K562 (cell line): ENCODE data around the gene RASSF3. TPM values are rescaled to one million over a fixed set of nuclear protein-coding genes. Genes with fewer than 3 reads are reported as not detected.

ENCODE experiments used
- ATAC-seq: fragments of 200-7000 bp; cut with Tn5 transposase; 3 replicates; pipeline ENCODE4 v1.9.1; 2020; ENCODE audit warnings: moderate library complexity
- BruUV-seq: library from RNA; stranded (reverse); fragments of 400-500 nt; replicated peaks from 2 replicates; lab custom pipeline; 2021; lab: Mats Ljungman, UMichigan
- CTCF ChIA-PET: fragments of 300-600 bp; formaldehyde crosslinking; extraction: SDS; loops from one replicate; lab custom pipeline; 2021; ENCODE audit warnings: low intra/inter-chr PET ratio; lab: Yijun Ruan, JAX
- POLR2A ChIA-PET: fragments of 300-600, 350-650 bp; sonication (Branson Sonifier 250); formaldehyde crosslinking; extraction: SDS; loops from one replicate; lab custom pipeline; 2021; ENCODE audit warnings: antibody characterized with exemption, inconsistent platforms; lab: Yijun Ruan, JAX
- DNase-seq, 4 experiments: peaks; one replicate each; pipeline versions ENCODE4 v3.0.0 to v3.0.0-alpha.2; 2011 to 2018; ENCODE audit warnings: low spot score in 3 of 4, mixed read lengths in 3 of 4; ENCODE audit errors: extremely low read depth in 1 of 4
- FAIRE-seq: peaks from 2 replicates; lab custom pipeline; 2011; peaks lifted over from hg19 to GRCh38; lab: Jason Lieb, UNC
- H2AFZ ChIP-seq: 2 replicates; pipeline ENCODE4 v1.6.0; 2011; ENCODE audit warnings: low read depth, low read length, control low read depth, inconsistent platforms
- H3K27ac ChIP-seq: fragments of 200-600 bp; 3 replicates; pipeline ENCODE4 v1.8.0; 2011; ENCODE audit warnings: low read depth, mild to moderate bottlenecking, control low read depth, inconsistent platforms, low read length, moderate library complexity, mixed read lengths; ENCODE audit errors: extremely low read depth
- H3K27me3 ChIP-seq, 2 experiments: fragments of 300-600 bp in 1 of 2; 2 replicates in 1 of 2; 3 replicates in 1 of 2; pipeline versions ENCODE4 v1.6.0 to v1.8.0; 2011; ENCODE audit warnings: inconsistent platforms in 2 of 2, low read length in 2 of 2, mild to moderate bottlenecking in 1 of 2, mixed read lengths in 1 of 2, moderate library complexity in 1 of 2; ENCODE audit not compliant: control insufficient read depth in 2 of 2, insufficient read depth in 2 of 2
- H3K36me3 ChIP-seq: fragments of 300-600 bp; 3 replicates; pipeline ENCODE4 v1.8.0; 2011; ENCODE audit warnings: mild to moderate bottlenecking, low read length, inconsistent platforms; ENCODE audit not compliant: control insufficient read depth, insufficient read depth
- H3K4me1 ChIP-seq, 2 experiments: fragments of 200-600 bp in 1 of 2; replicated peaks in 1 of 2; 2 replicates in 1 of 2; 3 replicates in 1 of 2; pipeline versions ENCODE4 v1.5.1 to v1.8.0; 2011; ENCODE audit warnings: inconsistent platforms in 2 of 2, low read length in 2 of 2, mild to moderate bottlenecking in 1 of 2, mixed read lengths in 1 of 2, moderate library complexity in 1 of 2; ENCODE audit not compliant: control insufficient read depth in 2 of 2, insufficient read depth in 2 of 2
- H3K4me2 ChIP-seq: 2 replicates; pipeline ENCODE4 v1.6.1; 2011; ENCODE audit warnings: low read length, control low read depth, inconsistent platforms, mixed read lengths; ENCODE audit not compliant: insufficient read depth
- H3K4me3 ChIP-seq: fragments of 200-600 bp; sonication (generic), shearing (Covaris generic); 2 replicates; pipeline ENCODE4 v1.5.1; 2016; ENCODE audit warnings: control low read depth, inconsistent platforms
- H3K79me2 ChIP-seq: fragments of 200-600 bp; 3 replicates; pipeline ENCODE4 v1.8.0; 2011; ENCODE audit warnings: low read length, inconsistent platforms; ENCODE audit not compliant: control insufficient read depth, insufficient read depth
- H3K9ac ChIP-seq, 2 experiments: 2 replicates each; pipeline versions ENCODE4 v1.6.0 to v1.6.1; 2011; ENCODE audit warnings: low read depth in 2 of 2, low read length in 2 of 2, control low read depth in 1 of 2, inconsistent platforms in 1 of 2, mild to moderate bottlenecking in 1 of 2, mixed read lengths in 1 of 2; ENCODE audit not compliant: insufficient read depth in 1 of 2
- H3K9me1 ChIP-seq: one replicate; pipeline ENCODE4 v1.6.0; 2011; ENCODE audit warnings: inconsistent platforms, mild to moderate bottlenecking, low read length, moderate library complexity; ENCODE audit not compliant: control insufficient read depth, insufficient read depth
- H3K9me3 ChIP-seq: replicated peaks from 2 replicates; pipeline ENCODE4 v1.5.1; 2011; ENCODE audit warnings: low read depth, low read length, inconsistent platforms; ENCODE audit not compliant: control insufficient read depth, insufficient read depth
- H4K20me1 ChIP-seq: replicated peaks from 2 replicates; pipeline ENCODE4 v1.6.1; 2011; ENCODE audit warnings: low read length, inconsistent platforms, mixed read lengths; ENCODE audit not compliant: control insufficient read depth, insufficient read depth
- BACH1 ChIP-seq: fragments of 200-800 bp; sonication (Bioruptor generic); IDR thresholded peaks from 2 replicates; pipeline ENCODE4 v1.6.1; 2016; ENCODE audit warnings: missing genetic modification characterization, missing compliant biosample characterization
- EZH2 ChIP-seq: IDR thresholded peaks from 2 replicates; pipeline ENCODE4 v1.6.1; 2012; ENCODE audit warnings: low read depth, mild to moderate bottlenecking, inconsistent platforms, low read length, borderline replicate concordance
- GABPB1 ChIP-seq: sonication (generic); formaldehyde crosslinking; IDR thresholded peaks from 2 replicates; pipeline ENCODE4 v1.8.0; 2022; ENCODE audit warnings: mild to moderate bottlenecking, missing genetic modification reagents
- NR3C1 ChIP-seq: sonication (generic); formaldehyde crosslinking; IDR thresholded peaks from 2 replicates; pipeline ENCODE4 v1.8.1; 2022; ENCODE audit warnings: missing genetic modification reagents
- SRSF1 ChIP-seq: fragments of 200-400 bp; formaldehyde crosslinking; IDR thresholded peaks from 2 replicates; pipeline ENCODE4 v1.6.1; 2017; ENCODE audit warnings: mild to moderate bottlenecking, low read depth, low read length, moderate library complexity
- TAF9B ChIP-seq: fragments of 450-650 bp; IDR thresholded peaks from 2 replicates; pipeline ENCODE4 v1.6.1; 2018; ENCODE audit warnings: mild to moderate bottlenecking; ENCODE audit not compliant: partially characterized antibody
- TCF7L2 ChIP-seq: fragments of 150-350 bp; IDR thresholded peaks from 2 replicates; pipeline ENCODE4 v1.6.1; 2016; ENCODE audit warnings: low read depth, mild to moderate bottlenecking, low read length, moderate library complexity
- ZNF445 ChIP-seq: fragments of 250-450 bp; sonication (Bioruptor Pico); IDR thresholded peaks from 2 replicates; pipeline ENCODE4 v1.4.0; 2020; ENCODE audit warnings: low read depth, mild to moderate bottlenecking, moderate library complexity
- ZNF717 ChIP-seq: fragments of 250-450 bp; sonication (Bioruptor Pico); IDR thresholded peaks from 2 replicates; pipeline ENCODE4 v1.5.0; 2021
- WGBS: fragments of 100-300 bp; shearing (Covaris generic); methylation state at CpG from one replicate; pipeline ENCODE4 v1.1.6; 2016; ENCODE audit warnings: low coverage, mixed read lengths; ENCODE audit not compliant: insufficient coverage; ENCODE audit errors: missing lambda C conversion rate; 5-methylcytosine and 5-hydroxymethylcytosine counted together
- in situ Hi-C: fragments of 300-500 bp; cut with MboI; formaldehyde crosslinking; loops from 4 replicates; pipeline ENCODE4 v1.15.0; 2018; ENCODE audit warnings: inconsistent platforms, mixed read lengths
- intact Hi-C: fragments of 100-400 bp; cut with micrococcal nuclease; formaldehyde crosslinking; loops from 2 replicates; pipeline ENCODE4 v1.14.2; 2022
- polyA plus RNA-seq, 8 experiments: library from polyadenylated mRNA; depleted of rRNA in 4 of 8; stranded (reverse) in 5 of 8; unstranded in 3 of 8; fragments of >200 nt; fragmentation: Nextera tagmentation in 2 of 8; fragmentation: Illumina TruSeq in 1 of 8; extraction: Ambion mirVana in 2 of 8; extraction: Trizol in 1 of 8; gene quantifications; 2 replicates each; pipeline versions ENCODE4 v1.2.1 to v1.2.3, GENCODE V29; 2011 to 2014; ENCODE audit warnings: inconsistent platforms in 1 of 8, missing spikeins in 1 of 8
- total RNA-seq, 7 experiments: library from RNA; depleted of rRNA in 6 of 7; stranded (reverse); fragments of >200 nt in 6 of 7; fragmentation: Illumina TruSeq in 2 of 7; extraction: Trizol in 2 of 7; gene quantifications; 2 replicates each; pipeline versions ENCODE4 v1.2.1 to v1.2.3, GENCODE V29; 2011 to 2021; ENCODE audit warnings: low replicate concordance in 1 of 7
- TF ChIP-seq, protein P1 (sequence below), 2 experiments: fragments of 450-650 bp; conservative IDR thresholded peaks; 2 replicates each; pipeline ENCODE4 v1.6.1; 2017; ENCODE audit warnings: mild to moderate bottlenecking in 2 of 2, moderate library complexity in 2 of 2
- TF ChIP-seq, protein P2 (sequence below): fragments of 450-650 bp; conservative IDR thresholded peaks from 2 replicates; pipeline ENCODE4 v1.6.1; 2016; ENCODE audit warnings: missing genetic modification characterization, low read depth, mild to moderate bottlenecking, control low read depth, missing compliant biosample characterization
- TF ChIP-seq, protein P3 (sequence below): fragments of 250-450 bp; sonication (Bioruptor Pico); IDR thresholded peaks from 2 replicates; pipeline ENCODE4 v1.8.0; 2021; ENCODE audit warnings: borderline replicate concordance, mild to moderate bottlenecking, moderate library complexity; ENCODE audit not compliant: poor library complexity, severe bottlenecking
- TF ChIP-seq, protein P4 (sequence below): sonication (generic); formaldehyde crosslinking; IDR thresholded peaks from 2 replicates; pipeline ENCODE4 v1.9.0; 2022; ENCODE audit warnings: mild to moderate bottlenecking, missing genetic modification reagents

The RASSF3 gene
- total and polyA plus RNA-seq, 9 of the 15 experiments (the other 6 are each of a cell fraction or from before 2014, with no cell fraction given) = 3.7 to 39.2 (median 20.2) TPM

DNA sequence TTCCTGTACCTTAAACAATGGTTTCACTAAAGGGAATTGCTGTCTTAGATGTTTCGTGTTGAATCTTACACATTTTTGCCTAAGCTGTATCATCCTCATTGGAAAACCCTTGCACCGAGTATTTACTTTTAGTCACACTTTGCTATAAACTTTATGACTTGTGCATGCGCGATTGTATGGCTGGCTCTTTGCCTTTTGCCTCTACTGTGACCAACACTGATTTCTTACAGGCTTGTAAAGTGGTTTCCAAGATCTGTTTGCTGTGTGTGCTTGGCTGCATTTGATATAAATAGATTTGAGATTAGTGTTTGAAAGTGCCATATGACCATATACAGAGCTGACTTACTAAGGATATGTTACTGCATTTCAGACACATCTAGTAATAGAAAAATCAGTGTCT lies 40.5 kb downstream of the RASSF3 start:
- no peak overlapping the region for H3K9ac ChIP-seq
- FAIRE-seq = no peak
- BruUV-seq = no TSS peak
- no peaks in the 10 kb centered on the region for H3K9me3 ChIP-seq
- H3K4me2 ChIP-seq = no peak overlapping the region
- no peak overlapping the region for H2AFZ ChIP-seq
- in situ Hi-C loops = no loop called here
- peaks cover 18% of the 10 kb centered on the region for H4K20me1 ChIP-seq
- no peaks in the 10 kb centered on the region; a peak in 1 of 5 replicates for H3K4me1 ChIP-seq
- CTCF ChIA-PET = no interaction called here
- no peak overlapping the region for H3K4me3 ChIP-seq
- DNase-seq = no peak
- peaks cover 12% of the 10 kb centered on the region for H3K9me1 ChIP-seq
- POLR2A ChIA-PET = interaction anchor here (1.1 to 1.9 kb wide), 2 partner anchors 9 to 17 kb away, joined by 4 to 5 read pairs; no protein-coding TSS in a partner anchor
- peaks cover 67% of the 10 kb centered on the region for H3K79me2 ChIP-seq
- H3K27ac ChIP-seq = no peak overlapping the region
- intact Hi-C loops = no loop called here
- 93% methylated on average over 4 of the region's 4 CpGs for WGBS
- no peak for ATAC-seq
- no peaks in the 10 kb centered on the region for H3K27me3 ChIP-seq
- H3K36me3 ChIP-seq = 0 out of 3 replicates have a peak, but pooled peaks cover 2% of the 10 kb centered on the region
- TF ChIP-seq, protein P1, sequence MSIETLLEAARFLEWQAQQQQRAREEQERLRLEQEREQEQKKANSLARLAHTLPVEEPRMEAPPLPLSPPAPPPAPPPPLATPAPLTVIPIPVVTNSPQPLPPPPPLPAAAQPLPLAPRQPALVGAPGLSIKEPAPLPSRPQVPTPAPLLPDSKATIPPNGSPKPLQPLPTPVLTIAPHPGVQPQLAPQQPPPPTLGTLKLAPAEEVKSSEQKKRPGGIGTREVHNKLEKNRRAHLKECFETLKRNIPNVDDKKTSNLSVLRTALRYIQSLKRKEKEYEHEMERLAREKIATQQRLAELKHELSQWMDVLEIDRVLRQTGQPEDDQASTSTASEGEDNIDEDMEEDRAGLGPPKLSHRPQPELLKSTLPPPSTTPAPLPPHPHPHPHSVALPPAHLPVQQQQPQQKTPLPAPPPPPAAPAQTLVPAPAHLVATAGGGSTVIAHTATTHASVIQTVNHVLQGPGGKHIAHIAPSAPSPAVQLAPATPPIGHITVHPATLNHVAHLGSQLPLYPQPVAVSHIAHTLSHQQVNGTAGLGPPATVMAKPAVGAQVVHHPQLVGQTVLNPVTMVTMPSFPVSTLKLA (conservative IDR thresholded peaks at IDR 0.05) = no peak
- no peak for TF ChIP-seq TCF7L2
- no peak for TF ChIP-seq GABPB1
- TF ChIP-seq, protein P2, sequence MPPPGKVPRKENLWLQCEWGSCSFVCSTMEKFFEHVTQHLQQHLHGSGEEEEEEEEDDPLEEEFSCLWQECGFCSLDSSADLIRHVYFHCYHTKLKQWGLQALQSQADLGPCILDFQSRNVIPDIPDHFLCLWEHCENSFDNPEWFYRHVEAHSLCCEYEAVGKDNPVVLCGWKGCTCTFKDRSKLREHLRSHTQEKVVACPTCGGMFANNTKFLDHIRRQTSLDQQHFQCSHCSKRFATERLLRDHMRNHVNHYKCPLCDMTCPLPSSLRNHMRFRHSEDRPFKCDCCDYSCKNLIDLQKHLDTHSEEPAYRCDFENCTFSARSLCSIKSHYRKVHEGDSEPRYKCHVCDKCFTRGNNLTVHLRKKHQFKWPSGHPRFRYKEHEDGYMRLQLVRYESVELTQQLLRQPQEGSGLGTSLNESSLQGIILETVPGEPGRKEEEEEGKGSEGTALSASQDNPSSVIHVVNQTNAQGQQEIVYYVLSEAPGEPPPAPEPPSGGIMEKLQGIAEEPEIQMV (tag) = no peak
- no peak for TF ChIP-seq EZH2
- TF ChIP-seq TAF9B = no peak
- no peak for TF ChIP-seq ZNF445
- TF ChIP-seq SRSF1 = no peak
- TF ChIP-seq, protein P3, sequence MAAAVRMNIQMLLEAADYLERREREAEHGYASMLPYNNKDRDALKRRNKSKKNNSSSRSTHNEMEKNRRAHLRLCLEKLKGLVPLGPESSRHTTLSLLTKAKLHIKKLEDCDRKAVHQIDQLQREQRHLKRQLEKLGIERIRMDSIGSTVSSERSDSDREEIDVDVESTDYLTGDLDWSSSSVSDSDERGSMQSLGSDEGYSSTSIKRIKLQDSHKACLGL (CRISPR knock-in tag) = no peak
- no peak for TF ChIP-seq ZNF717 (CRISPR knock-in tag)
- no peak for TF ChIP-seq BACH1 (tag)
- TF ChIP-seq NR3C1 (CRISPR knock-in tag) = no peak
- TF ChIP-seq, protein P4, sequence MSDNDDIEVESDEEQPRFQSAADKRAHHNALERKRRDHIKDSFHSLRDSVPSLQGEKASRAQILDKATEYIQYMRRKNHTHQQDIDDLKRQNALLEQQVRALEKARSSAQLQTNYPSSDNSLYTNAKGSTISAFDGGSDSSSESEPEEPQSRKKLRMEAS = no peak
